HCT116 (cell line): ENCODE data around the gene SEMG1. TPM values are rescaled to one million over a fixed set of nuclear protein-coding genes. Genes with fewer than 3 reads are reported as not detected.

Source experiments
- ATAC-seq: fragments of 200-7000 bp; cut with Tn5 transposase; 2 replicates; pipeline ENCODE4 v1.9.1; 2020; ENCODE audit warnings: mild to moderate bottlenecking, moderate library complexity
- BruUV-seq: library from RNA; stranded (reverse); fragments of 400-500 nt; replicated peaks from 2 replicates; lab custom pipeline; 2021; lab: Mats Ljungman, UMichigan
- CTCF ChIA-PET: fragments of 300-600 bp; sonication (Branson Sonifier 250); formaldehyde crosslinking; loops from one replicate; lab custom pipeline; 2021; ENCODE audit warnings: antibody characterized with exemption; lab: Charles Lee
- POLR2A ChIA-PET: fragments of 300-600, 350-600 bp; sonication (Branson Sonifier 250); formaldehyde crosslinking; loops from one replicate; lab custom pipeline; 2021; ENCODE audit warnings: antibody characterized with exemption; lab: Charles Lee
- RAD21 ChIA-PET, 2 experiments: fragments of 300-600 bp; sonication (Branson Sonifier 250); formaldehyde crosslinking; loops; one replicate each; lab custom pipeline; 2023; ENCODE audit warnings: low total read pairs in 2 of 2; ENCODE audit not compliant: uncharacterized antibody in 2 of 2, unreplicated experiment in 2 of 2, low non-redundant PET in 1 of 2; lab: Charles Lee
- DNase-seq: peaks from one replicate; pipeline ENCODE4 v3.0.0-alpha.2; 2010; ENCODE audit warnings: low read depth, low spot score
- H2AFZ ChIP-seq: fragments of 200-600 bp; shearing (Covaris generic), sonication (generic); 2 replicates; pipeline ENCODE4 v1.6.1; 2017; ENCODE audit warnings: low read depth, mixed run types, mixed read lengths, antibody characterized with exemption, low read length; ENCODE audit not compliant: poor library complexity, severe bottlenecking
- H3K27ac ChIP-seq: 2 replicates; pipeline ENCODE4 v1.5.1; 2012; ENCODE audit warnings: low read depth, low read length
- H3K27me3 ChIP-seq: fragments of 200-600 bp; sonication (generic); 2 replicates; pipeline ENCODE4 v1.6.1; 2016; ENCODE audit warnings: mixed run types, low read length, mixed read lengths; ENCODE audit not compliant: insufficient read depth
- H3K36me3 ChIP-seq, 2 experiments: fragments of 200-500 bp in 1 of 2; fragments of 200-600 bp in 1 of 2; sonication (Bioruptor generic) in 1 of 2; sonication (generic) in 1 of 2; 2 replicates each; pipeline versions ENCODE4 v1.5.1 to v1.6.1; 2014 to 2016; ENCODE audit warnings: low read length in 2 of 2, inconsistent platforms in 1 of 2, mixed read lengths in 1 of 2, mixed run types in 1 of 2; ENCODE audit not compliant: insufficient read depth in 2 of 2, control insufficient read depth in 1 of 2
- H3K4me1 ChIP-seq, 2 experiments: fragments of 200-600 bp in 1 of 2; sonication (generic) in 1 of 2; 2 replicates each; pipeline versions ENCODE4 v1.5.1 to v1.6.1; 2012 to 2017; ENCODE audit warnings: low read length in 2 of 2, inconsistent platforms in 1 of 2, mild to moderate bottlenecking in 1 of 2, mixed read lengths in 1 of 2, mixed run types in 1 of 2, moderate library complexity in 1 of 2; ENCODE audit not compliant: insufficient read depth in 2 of 2, control insufficient read depth in 1 of 2
- H3K4me2 ChIP-seq: fragments of 200-600 bp; sonication (generic); 2 replicates; pipeline ENCODE4 v1.6.1; 2017; ENCODE audit warnings: mixed run types, low read length, mixed read lengths
- H3K4me3 ChIP-seq, 2 experiments: fragments of 200-600 bp in 1 of 2; sonication (generic) in 1 of 2; replicated peaks in 1 of 2; 2 replicates each; pipeline ENCODE4 v1.5.1; 2011 to 2016; ENCODE audit warnings: low read length in 2 of 2, control low read depth in 1 of 2, low read depth in 1 of 2, mild to moderate bottlenecking in 1 of 2, mixed read lengths in 1 of 2, mixed run types in 1 of 2
- H3K79me2 ChIP-seq: fragments of 200-600 bp; sonication (generic); 2 replicates; pipeline ENCODE4 v1.6.1; 2017; ENCODE audit warnings: mild to moderate bottlenecking, mixed run types, low read length, moderate library complexity, mixed read lengths; ENCODE audit not compliant: insufficient read depth
- H3K9ac ChIP-seq: fragments of 200-600 bp; sonication (generic); 2 replicates; pipeline ENCODE4 v1.6.1; 2016; ENCODE audit warnings: low read length, mixed read lengths
- H3K9me2 ChIP-seq: fragments of 200-600 bp; sonication (generic), shearing (Covaris generic); 2 replicates; pipeline ENCODE4 v1.6.1; 2017; ENCODE audit warnings: mixed run types, mild to moderate bottlenecking, moderate library complexity; ENCODE audit not compliant: insufficient read depth
- H3K9me3 ChIP-seq, 2 experiments: fragments of 200-500 bp in 1 of 2; fragments of 200-600 bp in 1 of 2; sonication (Bioruptor generic) in 1 of 2; sonication (generic) in 1 of 2; 2 replicates each; pipeline ENCODE4 v1.6.1; 2014 to 2017; ENCODE audit warnings: low read length in 2 of 2, mixed read lengths in 2 of 2, inconsistent platforms in 1 of 2, low read depth in 1 of 2, mild to moderate bottlenecking in 1 of 2, mixed run types in 1 of 2, moderate library complexity in 1 of 2; ENCODE audit not compliant: control insufficient read depth in 1 of 2, insufficient read depth in 1 of 2
- H4K20me1 ChIP-seq: fragments of 200-600 bp; sonication (generic), shearing (Covaris generic); 2 replicates; pipeline ENCODE4 v1.6.1; 2017; ENCODE audit warnings: mixed run types, mild to moderate bottlenecking, moderate library complexity; ENCODE audit not compliant: insufficient read depth
- ATF3 ChIP-seq: IDR thresholded peaks from 2 replicates; pipeline ENCODE4 v1.6.1; 2012
- CEBPB ChIP-seq: IDR thresholded peaks from 2 replicates; pipeline ENCODE4 v1.6.1; 2012; ENCODE audit warnings: low read depth
- CTCF ChIP-seq, 3 experiments: fragments of 200-600 bp in 1 of 3; sonication (generic) in 1 of 3; IDR thresholded peaks in 2 of 3; conservative IDR thresholded peaks in 1 of 3; 2 replicates each; pipeline ENCODE4 v1.5.1; 2012 to 2017; ENCODE audit warnings: low read depth in 2 of 3, low read length in 2 of 3, antibody characterized with exemption in 1 of 3, borderline replicate concordance in 1 of 3, control low read depth in 1 of 3, mild to moderate bottlenecking in 1 of 3, mixed read lengths in 1 of 3, mixed run types in 1 of 3, moderate library complexity in 1 of 3; ENCODE audit not compliant: insufficient read depth in 1 of 3
- ELF1 ChIP-seq: IDR thresholded peaks from 2 replicates; pipeline ENCODE4 v1.6.1; 2012; ENCODE audit warnings: low read depth, borderline replicate concordance
- EZH2 ChIP-seq: fragments of 200-600 bp; sonication (generic); IDR thresholded peaks from 2 replicates; pipeline ENCODE4 v1.6.1; 2017; ENCODE audit warnings: antibody characterized with exemption, mixed run types
- FOSL1 ChIP-seq: IDR thresholded peaks from 2 replicates; pipeline ENCODE4 v1.6.1; 2012; ENCODE audit warnings: low read depth
- JUND ChIP-seq: IDR thresholded peaks from 2 replicates; pipeline ENCODE4 v1.6.1; 2012
- MAX ChIP-seq: IDR thresholded peaks from 2 replicates; pipeline ENCODE4 v1.6.1; 2012
- POLR2A ChIP-seq: IDR thresholded peaks from 2 replicates; pipeline ENCODE4 v1.7.0; 2011; ENCODE audit warnings: borderline replicate concordance; ENCODE audit not compliant: insufficient read depth, insufficient read length; ENCODE audit errors: extremely low read depth
- RAD21 ChIP-seq: IDR thresholded peaks from 2 replicates; pipeline ENCODE4 v1.6.1; 2012; ENCODE audit warnings: low read depth, mild to moderate bottlenecking
- SIN3A ChIP-seq: IDR thresholded peaks from 2 replicates; pipeline ENCODE4 v1.6.1; 2012; ENCODE audit warnings: low read depth
- SP1 ChIP-seq: IDR thresholded peaks from 2 replicates; pipeline ENCODE4 v1.6.1; 2012; ENCODE audit warnings: low read depth
- SRF ChIP-seq: IDR thresholded peaks from 2 replicates; pipeline ENCODE4 v1.6.1; 2012; ENCODE audit warnings: low read depth
- ZFX ChIP-seq: fragments of 450-650 bp; IDR thresholded peaks from 2 replicates; pipeline ENCODE4 v1.6.1; 2017
- intact Hi-C: fragments of 100-400 bp; cut with micrococcal nuclease; formaldehyde crosslinking; loops from 2 replicates; pipeline ENCODE4 v1.10.0; 2022
- total RNA-seq: library from RNA; stranded (reverse); gene quantifications from one replicate; pipeline ENCODE4 v1.2.1, GENCODE V29; 2021; ENCODE audit not compliant: unreplicated experiment
- TF ChIP-seq, protein P1 (sequence below): IDR thresholded peaks from 2 replicates; pipeline ENCODE4 v1.6.1; 2012; ENCODE audit warnings: low read depth

Gene SEMG1
- total RNA-seq, 1 experiment from 2014 or later: not detected

- H3K9me3 ChIP-seq: no peaks in the 10 kb centered on the region
- no peak for DNase-seq
- H3K9ac ChIP-seq: no peak overlapping the region
- no peaks in the 10 kb centered on the region for H3K4me1 ChIP-seq
- no peaks in the 10 kb centered on the region for H3K79me2 ChIP-seq
- ATAC-seq: no peak
- ChIA-PET CTCF (interaction anchor here (1.1 kb wide), 1 partner anchor 44 kb away, joined by 3 read pairs; no protein-coding TSS in a partner anchor), POLR2A (no interaction called here), RAD21 (no interaction called here)
- H4K20me1 ChIP-seq: no peaks in the 10 kb centered on the region
- H3K4me2 ChIP-seq: no peak overlapping the region
- H3K36me3 ChIP-seq: no peaks in the 10 kb centered on the region
- no peak overlapping the region for H2AFZ ChIP-seq
- no peak overlapping the region for H3K4me3 ChIP-seq
- H3K27ac ChIP-seq: no peak overlapping the region
- no TSS peak for BruUV-seq
- no peaks in the 10 kb centered on the region for H3K27me3 ChIP-seq
- no peak for TF ChIP-seq POLR2A
- TF ChIP-seq SRF: no peak
- TF ChIP-seq JUND: no peak
- TF ChIP-seq, protein P1, sequence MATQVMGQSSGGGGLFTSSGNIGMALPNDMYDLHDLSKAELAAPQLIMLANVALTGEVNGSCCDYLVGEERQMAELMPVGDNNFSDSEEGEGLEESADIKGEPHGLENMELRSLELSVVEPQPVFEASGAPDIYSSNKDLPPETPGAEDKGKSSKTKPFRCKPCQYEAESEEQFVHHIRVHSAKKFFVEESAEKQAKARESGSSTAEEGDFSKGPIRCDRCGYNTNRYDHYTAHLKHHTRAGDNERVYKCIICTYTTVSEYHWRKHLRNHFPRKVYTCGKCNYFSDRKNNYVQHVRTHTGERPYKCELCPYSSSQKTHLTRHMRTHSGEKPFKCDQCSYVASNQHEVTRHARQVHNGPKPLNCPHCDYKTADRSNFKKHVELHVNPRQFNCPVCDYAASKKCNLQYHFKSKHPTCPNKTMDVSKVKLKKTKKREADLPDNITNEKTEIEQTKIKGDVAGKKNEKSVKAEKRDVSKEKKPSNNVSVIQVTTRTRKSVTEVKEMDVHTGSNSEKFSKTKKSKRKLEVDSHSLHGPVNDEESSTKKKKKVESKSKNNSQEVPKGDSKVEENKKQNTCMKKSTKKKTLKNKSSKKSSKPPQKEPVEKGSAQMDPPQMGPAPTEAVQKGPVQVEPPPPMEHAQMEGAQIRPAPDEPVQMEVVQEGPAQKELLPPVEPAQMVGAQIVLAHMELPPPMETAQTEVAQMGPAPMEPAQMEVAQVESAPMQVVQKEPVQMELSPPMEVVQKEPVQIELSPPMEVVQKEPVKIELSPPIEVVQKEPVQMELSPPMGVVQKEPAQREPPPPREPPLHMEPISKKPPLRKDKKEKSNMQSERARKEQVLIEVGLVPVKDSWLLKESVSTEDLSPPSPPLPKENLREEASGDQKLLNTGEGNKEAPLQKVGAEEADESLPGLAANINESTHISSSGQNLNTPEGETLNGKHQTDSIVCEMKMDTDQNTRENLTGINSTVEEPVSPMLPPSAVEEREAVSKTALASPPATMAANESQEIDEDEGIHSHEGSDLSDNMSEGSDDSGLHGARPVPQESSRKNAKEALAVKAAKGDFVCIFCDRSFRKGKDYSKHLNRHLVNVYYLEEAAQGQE: no peak
- TF ChIP-seq SP1: no peak
- TF ChIP-seq CTCF (IDR thresholded peaks at IDR 0.05 in 2 of 3, conservative IDR thresholded peaks at IDR 0.05 in 1 of 3; ENCODE audit: borderline replicate concordance in 1 of 3, insufficient read depth in 1 of 3, low read depth in 2 of 3, low read length in 2 of 3): no peak
- no peak for TF ChIP-seq SIN3A
- no peak for TF ChIP-seq ELF1
- no peak for TF ChIP-seq ZFX
- no peak for TF ChIP-seq ATF3
- TF ChIP-seq RAD21: no peak
- no peak for TF ChIP-seq FOSL1
- no peak for TF ChIP-seq MAX
- TF ChIP-seq EZH2: no peak
- TF ChIP-seq CEBPB: no peak
- intact Hi-C loops: no loop called here
- no peaks in the 10 kb centered on the region for H3K9me2 ChIP-seq
Measured at GRCh38 chr20:45183084-45183483, 23.7 kb upstream of the SEMG1 start.
